ENCODE data around the gene SNX10. TPM values are rescaled to one million over a fixed set of nuclear protein-coding genes. Genes with fewer than 3 reads are reported as not detected.

SNX10 gene
- total RNA-seq, 1 experiment from 2014 or later = 8.8 TPM

DNA sequence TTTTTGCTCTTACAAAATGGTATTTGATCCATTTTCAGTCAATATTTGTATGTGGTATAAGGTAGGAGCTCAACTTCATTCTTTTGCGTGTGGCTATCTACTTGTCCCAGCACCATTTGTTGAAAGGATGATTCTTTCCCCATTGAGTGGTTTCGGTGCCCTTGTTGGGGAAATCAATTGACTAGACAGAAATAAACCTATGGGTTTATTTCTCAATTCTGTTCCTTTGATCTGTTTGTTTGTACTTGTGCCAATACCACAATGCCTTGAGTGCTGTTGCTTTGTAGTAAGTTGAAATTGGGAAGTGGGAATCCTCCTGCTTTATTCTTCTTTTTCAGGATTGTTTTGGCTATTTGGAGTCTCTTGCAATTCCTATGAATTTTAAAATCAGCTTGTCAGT is 41.0 kb downstream of the SNX10 start:
- ChIA-PET CTCF (no interaction called here), POLR2A (no interaction called here)
- Mint-ChIP-seq H3K4me1 (ENCODE audit: low read depth, unreplicated experiment) (no peaks in the 10 kb centered on the region), H3K4me3 (ENCODE audit: unreplicated experiment) (no peak overlapping the region), H3K36me3 (ENCODE audit: insufficient read depth, unreplicated experiment) (no peaks in the 10 kb centered on the region), H3K27me3 (ENCODE audit: insufficient read depth, unreplicated experiment) (no peaks in the 10 kb centered on the region), H3K9me3 (ENCODE audit: unreplicated experiment) (no peaks in the 10 kb centered on the region), H3K27ac (ENCODE audit: unreplicated experiment) (no peak overlapping the region)
- DNase-seq = no peak
- Histone ChIP-seq H3K9me3 (no peaks in the 10 kb centered on the region), H3K36me3 (ENCODE audit: control insufficient read depth, insufficient read depth, low read length) (no peaks in the 10 kb centered on the region), H3K4me1 (no peaks in the 10 kb centered on the region), H3K4me3 (ENCODE audit: low read depth, low read length) (no peak overlapping the region), H3K27me3 (replicated peaks; ENCODE audit: control insufficient read depth, insufficient read depth, low read length) (no peaks in the 10 kb centered on the region)
- TF ChIP-seq CTCF (IDR thresholded peaks at IDR 0.05; ENCODE audit: insufficient read depth in 1 of 2, low read depth in 1 of 2, low read length in 1 of 2, severe bottlenecking in 1 of 2, unreplicated experiment in 1 of 2) = no peak
- intact Hi-C loops (cut with micrococcal nuclease; ENCODE audit: unreplicated experiment) = no loop called here
- no TSS peak for BruUV-seq (replicated peaks)

- Histone ChIP-seq H3K36me3 (ENCODE audit: control insufficient read depth, insufficient read depth, low read length) (no peaks in the 10 kb centered on the region), H3K9me3 (no peaks in the 10 kb centered on the region), H3K4me3 (ENCODE audit: low read depth, low read length) (no peak overlapping the region), H3K27me3 (replicated peaks; ENCODE audit: control insufficient read depth, insufficient read depth, low read length) (no peaks in the 10 kb centered on the region), H3K4me1 (no peaks in the 10 kb centered on the region)
- DNase-seq = no peak
- Mint-ChIP-seq H3K4me3 (ENCODE audit: unreplicated experiment) (no peak overlapping the region), H3K4me1 (ENCODE audit: low read depth, unreplicated experiment) (no peaks in the 10 kb centered on the region), H3K9me3 (ENCODE audit: unreplicated experiment) (no peaks in the 10 kb centered on the region), H3K27me3 (ENCODE audit: insufficient read depth, unreplicated experiment) (no peaks in the 10 kb centered on the region), H3K36me3 (ENCODE audit: insufficient read depth, unreplicated experiment) (no peaks in the 10 kb centered on the region), H3K27ac (ENCODE audit: unreplicated experiment) (no peak overlapping the region)
- no peak for TF ChIP-seq CTCF (IDR thresholded peaks at IDR 0.05; ENCODE audit: insufficient read depth in 1 of 2, low read depth in 1 of 2, low read length in 1 of 2, severe bottlenecking in 1 of 2, unreplicated experiment in 1 of 2)
- intact Hi-C loops (cut with micrococcal nuclease; ENCODE audit: unreplicated experiment) = no loop called here
- CTCF ChIA-PET = no interaction called here
- POLR2A ChIA-PET = no interaction called here
- BruUV-seq (replicated peaks) = no TSS peak
These were observed 42.7 kb downstream of the SNX10 start for GRCh38 chr7:26334166-26334859.

GRCh38 chr7:26337232-26337865 is 45.7 kb downstream of the SNX10 start:
- no peak for DNase-seq
- intact Hi-C loops (cut with micrococcal nuclease; ENCODE audit: unreplicated experiment) = no loop called here
- TF ChIP-seq CTCF (IDR thresholded peaks at IDR 0.05; ENCODE audit: insufficient read depth in 1 of 2, low read depth in 1 of 2, low read length in 1 of 2, severe bottlenecking in 1 of 2, unreplicated experiment in 1 of 2) = no peak
- H3K4me1 ChIP-seq = no peaks in the 10 kb centered on the region
- H3K4me1 Mint-ChIP-seq (ENCODE audit: low read depth, unreplicated experiment) = no peaks in the 10 kb centered on the region
- no peaks in the 10 kb centered on the region for H3K9me3 ChIP-seq
- CTCF ChIA-PET = no interaction called here
- no peak overlapping the region for H3K4me3 Mint-ChIP-seq (ENCODE audit: unreplicated experiment)
- H3K36me3 ChIP-seq (ENCODE audit: control insufficient read depth, insufficient read depth, low read length) = no peaks in the 10 kb centered on the region
- no peak overlapping the region for H3K27ac Mint-ChIP-seq (ENCODE audit: unreplicated experiment)
- POLR2A ChIA-PET = no interaction called here
- no peaks in the 10 kb centered on the region for H3K9me3 Mint-ChIP-seq (ENCODE audit: unreplicated experiment)
- BruUV-seq (replicated peaks) = no TSS peak
- no peaks in the 10 kb centered on the region for H3K27me3 ChIP-seq (replicated peaks; ENCODE audit: control insufficient read depth, insufficient read depth, low read length)
- no peaks in the 10 kb centered on the region for H3K36me3 Mint-ChIP-seq (ENCODE audit: insufficient read depth, unreplicated experiment)
- H3K4me3 ChIP-seq (ENCODE audit: low read depth, low read length) = no peak overlapping the region
- no peaks in the 10 kb centered on the region for H3K27me3 Mint-ChIP-seq (ENCODE audit: insufficient read depth, unreplicated experiment)

Measured in Caco-2 (cell line).